Measurements from ENCODE around the gene NCS1. TPM values are rescaled to one million over a fixed set of nuclear protein-coding genes. Genes with fewer than 3 reads are reported as not detected.

The NCS1 gene
- total RNA-seq, 4 donors from 2014 or later, result 11.6 to 32.5 (median 24.3) TPM

GRCh38 chr9:130158001-130158400 is 14.2 kb upstream of the NCS1 start:
- Histone ChIP-seq H3K27ac (no peak overlapping the region), H3K27me3 (no peaks in the 10 kb centered on the region), H3K4me1 (no peaks in the 10 kb centered on the region), H3K36me3 (no peaks in the 10 kb centered on the region), H3K4me3 (no peak overlapping the region), H3K9me3 (no peaks in the 10 kb centered on the region)
- WGBS, result 87% methylated on average over 8 of the region's 8 CpGs
- TF ChIP-seq POLR2A (IDR thresholded peaks at IDR 0.05), result no peak
- no peak for TF ChIP-seq EP300 (IDR thresholded peaks at IDR 0.05)
- TF ChIP-seq POLR2AphosphoS5 (IDR thresholded peaks at IDR 0.05), result no peak
- TF ChIP-seq CTCF (IDR thresholded peaks at IDR 0.05), result no peak
- DNase-seq (ENCODE audit: low spot score in 2 of 2), result no peak

- H3K27ac ChIP-seq, result no peak overlapping the region
- no peaks in the 10 kb centered on the region for H3K27me3 ChIP-seq
- no peaks in the 10 kb centered on the region for H3K9me3 ChIP-seq
- H3K4me3 ChIP-seq, result no peak overlapping the region
- whole genome bisulfite sequencing, result 80% methylated on average over 8 of the region's 8 CpGs
- no peaks in the 10 kb centered on the region for H3K36me3 ChIP-seq
- TF ChIP-seq EP300 (IDR thresholded peaks at IDR 0.05) (no peak), CTCF (IDR thresholded peaks at IDR 0.05) (no peak), POLR2AphosphoS5 (IDR thresholded peaks at IDR 0.05) (no peak), POLR2A (IDR thresholded peaks at IDR 0.05) (no peak)
- no peak for DNase-seq (ENCODE audit: low spot score in 2 of 2)
- H3K4me1 ChIP-seq, result no peaks in the 10 kb centered on the region
Observed at GRCh38 chr9:130159057-130159456, 13.1 kb upstream of the NCS1 start.

GRCh38 chr9:130159915-130160670 is 12.1 kb upstream of the NCS1 start:
- Histone ChIP-seq H3K9me3 (no peaks in the 10 kb centered on the region), H3K36me3 (no peaks in the 10 kb centered on the region), H3K4me3 (no peak overlapping the region), H3K27ac (no peak overlapping the region), H3K27me3 (no peaks in the 10 kb centered on the region), H3K4me1 (no peaks in the 10 kb centered on the region)
- 85% methylated on average over 7 of the region's 10 CpGs for WGBS
- DNase-seq (ENCODE audit: low spot score in 2 of 2), result no peak
- no peak for TF ChIP-seq POLR2A (IDR thresholded peaks at IDR 0.05)
- no peak for TF ChIP-seq EP300 (IDR thresholded peaks at IDR 0.05)
- TF ChIP-seq POLR2AphosphoS5 (IDR thresholded peaks at IDR 0.05), result no peak
- no peak for TF ChIP-seq CTCF (IDR thresholded peaks at IDR 0.05)

GRCh38 chr9:130160862-130161470 is 11.2 kb upstream of the NCS1 start:
- Histone ChIP-seq H3K27me3 (no peaks in the 10 kb centered on the region), H3K27ac (no peak overlapping the region)
- WGBS, result 100% methylated on average over 3 of the region's 3 CpGs

More at GRCh38 chr9:130160862-130161470, 11.2 kb upstream of the NCS1 start:
- no peak overlapping the region for H3K4me3 ChIP-seq
- DNase-seq (ENCODE audit: low spot score in 2 of 2), result no peak
- no peaks in the 10 kb centered on the region for H3K4me1 ChIP-seq
- H3K36me3 ChIP-seq, result no peaks in the 10 kb centered on the region
- TF ChIP-seq POLR2A (IDR thresholded peaks at IDR 0.05) (no peak), EP300 (IDR thresholded peaks at IDR 0.05) (no peak), CTCF (IDR thresholded peaks at IDR 0.05) (no peak), POLR2AphosphoS5 (IDR thresholded peaks at IDR 0.05) (no peak)
- H3K9me3 ChIP-seq, result no peaks in the 10 kb centered on the region
